Measurements from ENCODE around the gene COL4A2. TPM values are rescaled to one million over a fixed set of nuclear protein-coding genes. Genes with fewer than 3 reads are reported as not detected.

The COL4A2 gene
- total and polyA plus RNA-seq, 8 donors: 18.4 to 130 (median 43.8) TPM

DNA sequence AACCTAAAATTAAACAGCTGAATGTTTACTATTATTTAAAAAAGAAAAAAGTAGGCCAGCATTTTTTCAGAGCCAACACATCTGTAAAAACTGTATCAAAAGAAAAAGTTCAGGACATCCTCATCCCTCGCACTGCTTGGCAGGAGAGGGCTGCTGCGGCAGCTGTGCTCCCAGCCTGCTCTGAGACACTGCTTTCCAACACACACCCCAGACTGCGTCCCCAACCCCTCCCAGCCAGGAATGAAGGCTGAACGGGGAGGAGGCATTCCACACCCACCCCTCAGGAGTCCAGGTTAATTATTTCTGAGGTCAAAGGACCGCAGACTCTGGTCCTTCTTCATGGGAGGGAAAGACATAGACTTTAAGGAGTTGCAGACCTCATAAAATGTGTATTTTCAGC lies 43.2 kb upstream of the COL4A2 start:
- Histone ChIP-seq H3K36me3 (no peaks in the 10 kb centered on the region), H3K27ac (peak overlapping the region in 1 of 4 donors; percentile 17), H3K4me1 (no peaks in the 10 kb centered on the region), H3K27me3 (no peaks in the 10 kb centered on the region), H3K9me3 (no peaks in the 10 kb centered on the region), H3K4me3 (no peak overlapping the region)
- DNase-seq (no peak), ATAC-seq (peak in 2 of 4 donors; percentile 33 to 43), FAIRE-seq (no peak)
- 39 to 53% methylated on average over 5 of the region's 5 CpGs for WGBS, 2 donors
- TF ChIP-seq, protein P1, sequence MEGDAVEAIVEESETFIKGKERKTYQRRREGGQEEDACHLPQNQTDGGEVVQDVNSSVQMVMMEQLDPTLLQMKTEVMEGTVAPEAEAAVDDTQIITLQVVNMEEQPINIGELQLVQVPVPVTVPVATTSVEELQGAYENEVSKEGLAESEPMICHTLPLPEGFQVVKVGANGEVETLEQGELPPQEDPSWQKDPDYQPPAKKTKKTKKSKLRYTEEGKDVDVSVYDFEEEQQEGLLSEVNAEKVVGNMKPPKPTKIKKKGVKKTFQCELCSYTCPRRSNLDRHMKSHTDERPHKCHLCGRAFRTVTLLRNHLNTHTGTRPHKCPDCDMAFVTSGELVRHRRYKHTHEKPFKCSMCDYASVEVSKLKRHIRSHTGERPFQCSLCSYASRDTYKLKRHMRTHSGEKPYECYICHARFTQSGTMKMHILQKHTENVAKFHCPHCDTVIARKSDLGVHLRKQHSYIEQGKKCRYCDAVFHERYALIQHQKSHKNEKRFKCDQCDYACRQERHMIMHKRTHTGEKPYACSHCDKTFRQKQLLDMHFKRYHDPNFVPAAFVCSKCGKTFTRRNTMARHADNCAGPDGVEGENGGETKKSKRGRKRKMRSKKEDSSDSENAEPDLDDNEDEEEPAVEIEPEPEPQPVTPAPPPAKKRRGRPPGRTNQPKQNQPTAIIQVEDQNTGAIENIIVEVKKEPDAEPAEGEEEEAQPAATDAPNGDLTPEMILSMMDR (IDR thresholded peaks at IDR 0.05): no peak
- intact Hi-C loops (cut with DNase I): no loop called here

DNA sequence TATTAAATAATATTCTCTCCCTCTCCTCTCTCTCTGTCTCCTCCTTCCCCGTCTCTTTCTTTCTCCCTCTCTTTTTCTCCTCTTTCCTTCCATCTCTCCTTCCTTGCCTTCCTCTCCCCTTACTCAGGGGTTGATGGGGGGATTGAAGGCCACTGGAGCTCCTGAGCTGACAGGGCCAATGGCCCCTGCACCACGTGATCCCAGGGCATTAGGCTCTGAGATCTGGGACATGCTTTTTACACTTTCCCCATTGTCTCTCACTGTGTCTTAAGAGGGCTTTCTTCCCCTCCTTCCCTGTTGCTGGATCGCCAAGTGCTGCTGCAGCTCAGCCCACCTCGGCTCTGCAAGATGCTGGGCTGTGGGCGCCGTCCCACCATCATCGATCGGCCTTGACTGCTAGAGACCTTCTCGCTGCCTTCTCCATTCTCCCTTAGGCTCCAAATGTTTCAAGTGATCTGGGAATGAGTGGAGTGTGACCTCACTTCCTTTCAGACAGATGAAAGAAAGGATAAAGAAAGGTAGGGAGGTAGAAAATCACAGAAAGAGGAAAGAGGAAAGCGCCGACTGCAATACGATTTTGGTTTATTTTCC lies 42.3 kb upstream of the COL4A2 start:
- Histone ChIP-seq H3K4me3 (no peak overlapping the region), H3K36me3 (no peaks in the 10 kb centered on the region), H3K4me1 (no peaks in the 10 kb centered on the region), H3K27me3 (no peaks in the 10 kb centered on the region), H3K27ac (no peak overlapping the region), H3K9me3 (no peaks in the 10 kb centered on the region)
- DNase-seq (no peak), FAIRE-seq (no peak), ATAC-seq (no peak)
- 77 to 79% methylated on average over 12 of the region's 12 CpGs for WGBS, 2 donors
- TF ChIP-seq, protein P1 (IDR thresholded peaks at IDR 0.05): no peak
- intact Hi-C loops (cut with DNase I): no loop called here

DNA sequence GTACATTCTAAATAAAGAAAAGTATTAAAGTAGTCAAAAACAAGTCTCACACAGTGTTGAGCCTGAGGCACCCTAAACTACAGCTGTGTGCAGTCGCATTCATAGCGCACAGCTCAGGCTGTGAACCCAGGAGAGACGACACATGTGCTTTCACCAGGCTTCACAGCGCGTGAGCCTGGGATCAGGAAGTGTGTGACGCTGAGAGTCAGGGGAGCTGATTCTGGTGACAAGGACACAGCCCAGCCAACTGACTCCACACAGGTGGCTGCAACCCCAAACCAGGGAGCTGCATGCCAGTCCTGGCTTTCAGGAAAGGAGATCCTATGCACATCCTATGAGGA lies 41.8 kb upstream of the COL4A2 start:
- Histone ChIP-seq H3K27ac (no peak overlapping the region), H3K4me1 (no peaks in the 10 kb centered on the region), H3K36me3 (no peaks in the 10 kb centered on the region), H3K27me3 (no peaks in the 10 kb centered on the region), H3K4me3 (no peak overlapping the region), H3K9me3 (no peaks in the 10 kb centered on the region)
- ATAC-seq (peak in 1 of 4 donors; percentile 24), FAIRE-seq (no peak), DNase-seq (no peak)
- TF ChIP-seq, protein P1 (IDR thresholded peaks at IDR 0.05): no peak
- 53 to 55% methylated on average over 6 of the region's 6 CpGs for WGBS, 2 donors
- intact Hi-C loops (cut with DNase I): no loop called here

DNA sequence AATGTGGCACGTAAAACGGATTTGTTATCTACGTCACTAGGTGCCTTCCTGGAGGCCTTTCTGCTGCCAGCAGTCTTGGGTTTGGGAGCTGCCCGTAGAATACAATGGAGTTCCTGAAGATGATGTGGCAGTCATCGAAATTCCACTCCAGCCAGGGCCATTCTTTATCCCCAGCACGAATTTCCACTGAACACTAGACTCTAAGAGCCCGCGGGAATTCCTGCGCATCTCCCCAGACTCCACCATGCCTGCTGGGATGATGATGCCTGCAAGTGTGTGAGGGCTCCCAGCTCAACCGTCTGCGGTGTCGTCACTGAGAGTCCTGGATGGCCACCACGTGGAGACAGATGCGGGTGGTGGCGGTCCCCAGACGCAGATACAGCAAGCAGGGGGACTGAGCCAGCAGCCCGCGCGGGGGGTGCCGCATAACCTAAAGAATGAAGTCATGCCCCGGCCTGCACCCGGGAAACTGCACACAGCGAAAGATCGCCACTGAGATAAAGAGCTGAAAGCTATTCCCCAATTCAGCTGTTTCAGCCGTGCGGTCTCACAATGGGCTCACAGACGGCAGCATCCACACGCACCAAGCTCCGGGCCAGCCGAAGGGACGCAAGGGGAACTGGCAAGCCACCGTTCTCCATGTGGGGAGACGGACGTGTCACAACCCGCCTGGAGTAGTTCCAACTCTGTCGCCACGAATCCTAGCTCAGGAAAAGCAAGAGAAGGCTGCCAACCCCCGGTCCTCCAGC lies 41.2 kb upstream of the COL4A2 start:
- no peaks in the 10 kb centered on the region for H3K27me3 ChIP-seq
- no peaks in the 10 kb centered on the region for H3K4me1 ChIP-seq
- no peaks in the 10 kb centered on the region for H3K9me3 ChIP-seq
- TF ChIP-seq, protein P1 (IDR thresholded peaks at IDR 0.05): no peak
- DNase-seq (no peak), ATAC-seq (peak in 1 of 4 donors; percentile 9), FAIRE-seq (no peak)
- no peaks in the 10 kb centered on the region for H3K36me3 ChIP-seq
- 67 to 73% methylated on average over 38 of the region's 38 CpGs for WGBS, 2 donors
- H3K27ac ChIP-seq: no peak overlapping the region
- no peak overlapping the region for H3K4me3 ChIP-seq
- intact Hi-C loops (cut with DNase I): no loop called here

DNA sequence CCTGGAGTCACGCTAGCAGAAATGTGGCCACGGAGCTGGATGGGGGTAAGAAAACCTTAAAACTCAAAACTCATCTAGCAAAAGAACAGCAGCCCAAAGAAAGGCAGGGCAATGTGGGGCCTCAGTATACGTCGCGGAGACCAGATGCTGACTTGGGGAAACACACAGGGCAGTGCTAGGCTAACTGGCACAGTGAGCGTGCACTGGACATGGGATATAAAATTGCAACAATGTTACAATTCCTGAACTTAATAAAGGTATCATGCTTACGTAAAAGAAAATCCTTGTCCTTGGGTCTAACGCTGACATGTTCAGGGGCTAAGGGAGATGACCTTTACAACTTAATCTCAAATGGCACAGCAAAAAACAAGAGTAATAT lies 40.7 kb upstream of the COL4A2 start:
- WGBS, 2 donors: 78 to 90% methylated on average over 8 of the region's 8 CpGs

More for the DNA sequence above, 40.7 kb upstream of the COL4A2 start:
- FAIRE-seq: no peak
- no peaks in the 10 kb centered on the region for H3K36me3 ChIP-seq
- ATAC-seq: no peak
- no peaks in the 10 kb centered on the region for H3K27me3 ChIP-seq
- H3K9me3 ChIP-seq: no peaks in the 10 kb centered on the region
- H3K4me1 ChIP-seq: no peaks in the 10 kb centered on the region
- H3K4me3 ChIP-seq: no peak overlapping the region
- H3K27ac ChIP-seq: no peak overlapping the region
- no peak for DNase-seq
- intact Hi-C loops (cut with DNase I): no loop called here
- TF ChIP-seq, protein P1 (IDR thresholded peaks at IDR 0.05): no peak

Data from pancreas (tissue), 10 donors.